ENCODE data around the gene LETM1.

LETM1 gene

GRCh38 chr4:1856071-1856942 is at the start of gene LETM1:
TSS of gene LETM1 (minus strand) at chr4:1856156. CDS start at chr4:1855950, 206 bp downstream.
- DNase-seq, result peak; percentile 93

- no peak for DNase-seq
Observed at GRCh38 chr4:1904042-1904441, 48.1 kb upstream of the LETM1 start.

GRCh38 chr4:1903035-1903434 is 47.1 kb upstream of the LETM1 start:
- DNase-seq, result no peak

GRCh38 chr4:1902243-1902642 is 46.3 kb upstream of the LETM1 start:
- DNase-seq, result no peak

GRCh38 chr4:1901127-1901526 is 45.2 kb upstream of the LETM1 start:
- no peak for DNase-seq

GRCh38 chr4:1900624-1901023 is 44.7 kb upstream of the LETM1 start:
- DNase-seq, result no peak

GRCh38 chr4:1900087-1900433 is 44.1 kb upstream of the LETM1 start:
- no peak for DNase-seq

GRCh38 chr4:1899149-1900086 is 43.5 kb upstream of the LETM1 start:
- peak; percentile 75 for DNase-seq

GRCh38 chr4:1898681-1899080 is 42.7 kb upstream of the LETM1 start:
- DNase-seq, result no peak

GRCh38 chr4:1898007-1898406 is 42.1 kb upstream of the LETM1 start:
- DNase-seq, result no peak

- DNase-seq, result no peak
Observed at GRCh38 chr4:1896658-1896991, 40.7 kb upstream of the LETM1 start.

- DNase-seq, result no peak
Observed at GRCh38 chr4:1895971-1896657, 40.2 kb upstream of the LETM1 start.

- DNase-seq, result no peak
Observed at GRCh38 chr4:1890979-1891570, 35.1 kb upstream of the LETM1 start.

GRCh38 chr4:1887052-1887451 is 31.1 kb upstream of the LETM1 start:
- no peak for DNase-seq

GRCh38 chr4:1885414-1885813 is 29.5 kb upstream of the LETM1 start:
- no peak for DNase-seq

- no peak for DNase-seq
Observed at GRCh38 chr4:1883583-1883982, 27.6 kb upstream of the LETM1 start.

GRCh38 chr4:1882850-1883271 is 26.9 kb upstream of the LETM1 start:
- no peak for DNase-seq

GRCh38 chr4:1880332-1880731 is 24.4 kb upstream of the LETM1 start:
- no peak for DNase-seq

GRCh38 chr4:1879485-1879884 is 23.5 kb upstream of the LETM1 start:
- no peak for DNase-seq

GRCh38 chr4:1874201-1874600 is 18.2 kb upstream of the LETM1 start:
- no peak for DNase-seq

- DNase-seq, result no peak
Observed at GRCh38 chr4:1873776-1874175, 17.8 kb upstream of the LETM1 start.

GRCh38 chr4:1873291-1873690 is 17.3 kb upstream of the LETM1 start:
- no peak for DNase-seq

- no peak for DNase-seq
Observed at GRCh38 chr4:1872870-1873269, 16.9 kb upstream of the LETM1 start.

Measured in CD4-positive, alpha-beta T cell treated with Interleukin-15 for 1 hour (primary cell).